Transverse colon (tissue), 4 donors: ENCODE data around the gene TNC.

Experiments used
- EP300 ChIP-seq: sonication (generic); formaldehyde crosslinking; IDR thresholded peaks from one replicate; pipeline ENCODE4 v1.6.1; 2017; ENCODE audit warnings: antibody characterized with exemption, low read depth
- POLR2A ChIP-seq: fragments of 450-650 bp; IDR thresholded peaks from one replicate; pipeline ENCODE4 v1.6.1; 2016; ENCODE audit warnings: antibody characterized with exemption, mild to moderate bottlenecking, moderate library complexity
- POLR2AphosphoS5 ChIP-seq, 3 donors: sonication (generic); formaldehyde crosslinking; IDR thresholded peaks; one replicate each; pipeline ENCODE4 v1.6.1; 2016; ENCODE audit warnings: antibody characterized with exemption in 3 of 3
- TF ChIP-seq, protein P1 (sequence below), 5 experiments: fragments of 200-600 bp in 3 of 5; fragments of 450-650 bp in 2 of 5; sonication (generic) in 3 of 5; IDR thresholded peaks; 1 replicate in 2 of 5; 2 replicates in 3 of 5; pipeline ENCODE4 v1.5.1; 2016 to 2017; ENCODE audit warnings: antibody characterized with exemption in 5 of 5, inconsistent platforms in 3 of 5, mild to moderate bottlenecking in 2 of 5, moderate library complexity in 1 of 5

DNA sequence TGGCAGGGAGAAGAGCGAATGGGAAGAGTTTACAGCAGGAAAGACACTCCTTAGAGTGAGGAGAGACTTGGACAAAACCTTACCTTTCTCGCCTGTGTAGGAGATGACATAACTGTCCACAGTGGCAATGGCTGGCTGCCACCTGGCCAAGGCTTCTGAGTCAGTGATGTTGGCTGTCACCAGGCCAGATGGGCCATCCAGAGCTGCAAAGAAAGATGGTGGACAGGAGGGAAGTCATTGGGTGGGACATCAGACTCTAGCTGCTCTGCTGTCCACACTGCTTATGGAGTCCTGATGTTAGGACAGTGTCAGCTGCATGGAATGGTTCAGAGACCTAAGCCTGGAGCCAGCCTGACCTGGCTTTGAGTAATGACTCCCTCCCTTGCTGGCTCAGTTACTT, 79.8 kb downstream of the TNC start:
- TF ChIP-seq, protein P1, sequence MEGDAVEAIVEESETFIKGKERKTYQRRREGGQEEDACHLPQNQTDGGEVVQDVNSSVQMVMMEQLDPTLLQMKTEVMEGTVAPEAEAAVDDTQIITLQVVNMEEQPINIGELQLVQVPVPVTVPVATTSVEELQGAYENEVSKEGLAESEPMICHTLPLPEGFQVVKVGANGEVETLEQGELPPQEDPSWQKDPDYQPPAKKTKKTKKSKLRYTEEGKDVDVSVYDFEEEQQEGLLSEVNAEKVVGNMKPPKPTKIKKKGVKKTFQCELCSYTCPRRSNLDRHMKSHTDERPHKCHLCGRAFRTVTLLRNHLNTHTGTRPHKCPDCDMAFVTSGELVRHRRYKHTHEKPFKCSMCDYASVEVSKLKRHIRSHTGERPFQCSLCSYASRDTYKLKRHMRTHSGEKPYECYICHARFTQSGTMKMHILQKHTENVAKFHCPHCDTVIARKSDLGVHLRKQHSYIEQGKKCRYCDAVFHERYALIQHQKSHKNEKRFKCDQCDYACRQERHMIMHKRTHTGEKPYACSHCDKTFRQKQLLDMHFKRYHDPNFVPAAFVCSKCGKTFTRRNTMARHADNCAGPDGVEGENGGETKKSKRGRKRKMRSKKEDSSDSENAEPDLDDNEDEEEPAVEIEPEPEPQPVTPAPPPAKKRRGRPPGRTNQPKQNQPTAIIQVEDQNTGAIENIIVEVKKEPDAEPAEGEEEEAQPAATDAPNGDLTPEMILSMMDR (IDR thresholded peaks at IDR 0.05) = no peak
- TF ChIP-seq EP300 (no peak), POLR2A (no peak), POLR2AphosphoS5 (IDR thresholded peaks at IDR 0.05) (no peak)
